Breast epithelium (tissue), 4 donors: ENCODE results near the gene FDXR. TPM values are rescaled to one million over a fixed set of nuclear protein-coding genes. Genes with fewer than 3 reads are reported as not detected.

Source experiments
- DNase-seq, 2 donors: peaks; one replicate each; pipeline ENCODE4 v3.0.0-alpha.2; 2019; ENCODE audit warnings: low spot score in 2 of 2
- H3K27ac ChIP-seq, 2 donors: fragments of 200-600 bp; sonication (generic) in 1 of 2; one replicate each; pipeline ENCODE4 v1.5.1; 2016 to 2019; ENCODE audit warnings: mild to moderate bottlenecking in 1 of 2
- H3K27me3 ChIP-seq, 2 donors: fragments of 200-600 bp; sonication (generic) in 1 of 2; one replicate each; pipeline versions ENCODE4 v1.5.1 to v1.6.0; 2017 to 2019; ENCODE audit warnings: control low read depth in 1 of 2, mild to moderate bottlenecking in 1 of 2
- H3K36me3 ChIP-seq: fragments of 200-600 bp; one replicate; pipeline ENCODE4 v1.5.1; 2019
- H3K4me1 ChIP-seq, 2 donors: fragments of 200-600 bp; sonication (generic); one replicate each; pipeline ENCODE4 v1.5.1; 2016 to 2019; ENCODE audit warnings: control low read depth in 1 of 2
- H3K4me3 ChIP-seq, 3 donors: fragments of 200-600 bp; sonication (generic); 1 replicate in 2 of 3; 2 replicates in 1 of 3; pipeline ENCODE4 v1.5.1; 2016 to 2019; ENCODE audit warnings: mild to moderate bottlenecking in 3 of 3, moderate library complexity in 2 of 3
- H3K9me3 ChIP-seq, 2 donors: fragments of 200-600 bp; sonication (generic) in 1 of 2; one replicate each; pipeline ENCODE4 v1.5.1; 2016 to 2019; ENCODE audit warnings: control low read depth in 1 of 2
- POLR2A ChIP-seq: fragments of 450-650 bp; IDR thresholded peaks from one replicate; pipeline ENCODE4 v1.6.1; 2016; ENCODE audit warnings: antibody characterized with exemption, mild to moderate bottlenecking, moderate library complexity
- POLR2AphosphoS5 ChIP-seq, 3 donors: sonication (generic); formaldehyde crosslinking; IDR thresholded peaks; one replicate each; pipeline ENCODE4 v1.6.1; 2017; ENCODE audit warnings: antibody characterized with exemption in 3 of 3
- intact Hi-C: fragments of 100-400 bp; cut with DNase I; formaldehyde crosslinking; loops from one replicate; pipeline ENCODE4 v1.15.1; 2023; ENCODE audit warnings: low total_unique reads
- total RNA-seq, 3 donors: library from RNA; depleted of rRNA; stranded (reverse); fragments of >200 nt; gene quantifications; one replicate each; pipeline ENCODE4 v1.1.0, GENCODE V29; 2016
- TF ChIP-seq, protein P1 (sequence below), 3 donors: fragments of 450-650 bp; IDR thresholded peaks; one replicate each; pipeline ENCODE4 v1.5.1; 2016 to 2017; ENCODE audit warnings: antibody characterized with exemption in 3 of 3, mild to moderate bottlenecking in 3 of 3, moderate library complexity in 3 of 3

FDXR gene
- total RNA-seq, 3 donors from 2014 or later = 7.3 to 9.3 (median 8.8) TPM

DNA sequence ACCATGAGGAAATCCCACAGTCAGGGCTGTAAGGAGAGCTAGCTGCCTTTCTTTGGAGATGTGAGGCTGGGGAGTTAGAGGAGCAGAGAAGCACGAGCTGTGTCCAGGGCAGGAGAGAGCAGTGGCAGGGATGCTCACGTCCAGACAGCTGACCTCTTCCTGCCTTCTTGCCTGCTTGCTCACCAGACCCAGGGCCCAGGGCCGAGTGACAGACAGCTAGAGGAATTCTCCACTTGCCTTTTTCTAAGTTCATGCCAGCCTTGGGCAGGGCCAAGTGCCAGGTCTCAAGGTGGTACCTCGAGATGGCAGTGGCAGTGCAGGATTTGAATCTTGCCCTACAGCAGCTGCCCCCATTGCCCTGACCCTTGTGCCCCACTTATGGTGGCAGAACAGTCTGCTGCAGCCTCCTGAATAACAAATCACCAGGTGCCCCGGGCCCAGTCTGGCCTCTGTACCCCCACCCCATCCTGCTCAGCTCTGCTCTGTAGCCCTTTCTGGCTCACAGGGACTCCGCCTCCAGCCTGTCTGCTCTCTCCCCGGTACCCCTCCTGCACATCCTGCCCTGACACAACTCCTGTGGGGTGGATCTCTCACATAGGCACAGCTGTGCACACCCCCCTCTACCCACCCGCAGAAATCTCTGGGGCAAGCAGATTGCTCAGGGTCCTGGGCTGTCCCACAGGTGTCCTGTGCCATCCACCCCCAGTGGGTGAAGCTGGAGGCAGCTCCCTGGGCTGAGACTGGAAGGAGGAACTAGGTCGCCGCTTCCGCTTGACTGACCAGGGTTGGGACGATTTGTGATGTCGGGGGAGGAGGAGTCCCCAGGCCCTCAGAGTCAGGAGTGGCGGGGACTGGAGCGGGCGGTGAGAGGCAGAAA, 39.1 kb downstream of the FDXR start:
- H3K27ac ChIP-seq = no peak overlapping the region
- DNase-seq = no peak
- H3K27me3 ChIP-seq = no peaks in the 10 kb centered on the region
- TF ChIP-seq POLR2AphosphoS5 (IDR thresholded peaks at IDR 0.05) = no peak
- TF ChIP-seq, protein P1, sequence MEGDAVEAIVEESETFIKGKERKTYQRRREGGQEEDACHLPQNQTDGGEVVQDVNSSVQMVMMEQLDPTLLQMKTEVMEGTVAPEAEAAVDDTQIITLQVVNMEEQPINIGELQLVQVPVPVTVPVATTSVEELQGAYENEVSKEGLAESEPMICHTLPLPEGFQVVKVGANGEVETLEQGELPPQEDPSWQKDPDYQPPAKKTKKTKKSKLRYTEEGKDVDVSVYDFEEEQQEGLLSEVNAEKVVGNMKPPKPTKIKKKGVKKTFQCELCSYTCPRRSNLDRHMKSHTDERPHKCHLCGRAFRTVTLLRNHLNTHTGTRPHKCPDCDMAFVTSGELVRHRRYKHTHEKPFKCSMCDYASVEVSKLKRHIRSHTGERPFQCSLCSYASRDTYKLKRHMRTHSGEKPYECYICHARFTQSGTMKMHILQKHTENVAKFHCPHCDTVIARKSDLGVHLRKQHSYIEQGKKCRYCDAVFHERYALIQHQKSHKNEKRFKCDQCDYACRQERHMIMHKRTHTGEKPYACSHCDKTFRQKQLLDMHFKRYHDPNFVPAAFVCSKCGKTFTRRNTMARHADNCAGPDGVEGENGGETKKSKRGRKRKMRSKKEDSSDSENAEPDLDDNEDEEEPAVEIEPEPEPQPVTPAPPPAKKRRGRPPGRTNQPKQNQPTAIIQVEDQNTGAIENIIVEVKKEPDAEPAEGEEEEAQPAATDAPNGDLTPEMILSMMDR (IDR thresholded peaks at IDR 0.05) = no peak
- no peak for TF ChIP-seq POLR2A
- H3K4me3 ChIP-seq = no peak overlapping the region
- intact Hi-C loops = no loop called here
- H3K4me1 ChIP-seq = no peaks in the 10 kb centered on the region
- no peaks in the 10 kb centered on the region for H3K36me3 ChIP-seq
- no peaks in the 10 kb centered on the region for H3K9me3 ChIP-seq

DNA sequence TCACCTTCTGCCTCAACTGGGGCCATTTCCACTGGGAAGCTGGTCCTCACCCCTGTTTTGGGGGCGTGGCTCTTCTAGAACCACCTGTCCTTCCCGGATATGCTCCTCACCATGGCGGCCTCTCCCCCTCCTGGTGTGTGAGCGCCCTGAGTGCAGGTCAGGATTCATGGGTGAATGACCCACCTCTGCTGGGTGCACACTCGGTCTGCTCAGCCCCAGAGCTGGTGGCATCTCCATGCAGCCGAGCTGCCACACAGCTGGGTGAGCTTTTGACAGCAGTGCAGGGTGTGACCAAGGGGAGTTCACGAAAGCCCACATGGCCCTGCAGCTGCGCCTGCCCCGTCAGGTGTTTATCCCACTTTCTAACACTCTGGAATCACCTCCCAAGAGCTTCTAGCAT, 40.4 kb downstream of the FDXR start:
- H3K4me3 ChIP-seq = no peak overlapping the region
- no peak overlapping the region for H3K27ac ChIP-seq
- TF ChIP-seq, protein P1 (IDR thresholded peaks at IDR 0.05) = no peak
- TF ChIP-seq POLR2AphosphoS5 (IDR thresholded peaks at IDR 0.05) (no peak), POLR2A (no peak)
- no peaks in the 10 kb centered on the region for H3K4me1 ChIP-seq
- intact Hi-C loops = no loop called here
- DNase-seq = no peak
- no peaks in the 10 kb centered on the region for H3K36me3 ChIP-seq
- no peaks in the 10 kb centered on the region for H3K9me3 ChIP-seq
- no peaks in the 10 kb centered on the region for H3K27me3 ChIP-seq

DNA sequence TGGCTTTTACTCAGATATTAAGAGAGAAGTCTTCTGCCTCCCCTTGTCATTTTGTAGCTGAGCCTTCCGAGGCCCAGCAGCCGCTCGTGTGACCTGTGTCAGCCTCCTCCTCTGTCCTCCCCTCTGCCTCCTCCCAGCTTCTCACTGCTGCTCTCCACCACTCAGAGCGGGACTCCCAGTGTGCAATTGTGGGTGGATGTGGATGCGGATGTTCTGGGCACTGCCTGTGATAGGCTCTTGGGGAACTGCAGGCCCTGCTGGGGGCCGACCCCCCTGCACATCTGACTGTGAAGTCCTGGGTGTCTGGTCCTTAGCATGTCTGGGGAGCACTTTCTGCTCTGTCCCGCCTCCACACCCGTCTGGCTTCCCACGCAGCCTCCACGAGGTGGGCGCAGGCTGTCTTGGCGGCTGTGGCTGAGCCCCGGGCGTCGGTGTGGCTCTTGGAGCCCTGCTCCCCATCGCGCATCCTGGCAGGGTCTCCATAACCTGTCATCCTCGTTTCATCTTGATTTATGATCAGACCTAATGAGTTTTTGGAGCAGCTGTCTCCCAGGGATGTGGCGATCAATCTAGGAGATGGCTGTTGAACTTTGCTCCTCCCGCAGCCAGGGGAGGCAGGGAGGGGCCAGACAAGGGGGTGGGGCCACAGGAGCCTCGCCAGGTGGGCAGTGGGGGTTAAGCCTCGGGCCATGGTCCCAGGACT, 41.2 kb downstream of the FDXR start:
- TF ChIP-seq POLR2A = no peak
- TF ChIP-seq, protein P1 (IDR thresholded peaks at IDR 0.05) = no peak
- intact Hi-C loops = no loop called here
- Histone ChIP-seq H3K9me3 (no peaks in the 10 kb centered on the region), H3K4me1 (no peaks in the 10 kb centered on the region), H3K27ac (no peak overlapping the region), H3K4me3 (no peak overlapping the region), H3K27me3 (no peaks in the 10 kb centered on the region), H3K36me3 (no peaks in the 10 kb centered on the region)
- DNase-seq = no peak

DNA sequence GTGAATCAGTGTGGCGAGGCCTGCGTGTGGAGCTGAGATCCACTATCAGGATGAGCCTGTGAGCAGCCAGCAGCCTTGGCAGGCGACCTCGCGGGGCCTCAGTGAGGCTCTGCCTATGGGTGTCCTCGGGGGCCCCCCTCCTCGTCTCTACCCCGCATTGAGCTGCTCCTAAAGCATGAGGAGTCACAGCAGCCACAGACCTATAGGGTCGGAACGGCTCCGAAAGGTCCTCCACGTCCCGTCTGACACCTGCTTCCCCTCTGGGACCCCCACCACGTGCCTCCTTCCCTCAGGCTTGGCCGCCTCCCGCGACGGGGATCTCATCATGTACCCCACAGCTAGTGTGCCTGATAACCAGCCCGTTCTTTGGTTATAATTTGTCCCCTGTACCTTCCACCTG, 41.9 kb downstream of the FDXR start:
- Histone ChIP-seq H3K36me3 (no peaks in the 10 kb centered on the region), H3K9me3 (no peaks in the 10 kb centered on the region), H3K4me1 (no peaks in the 10 kb centered on the region), H3K4me3 (no peak overlapping the region), H3K27me3 (no peaks in the 10 kb centered on the region), H3K27ac (no peak overlapping the region)
- intact Hi-C loops = loop anchor here (1.0 kb wide), 1 partner anchor 34 kb away; no protein-coding TSS in a partner anchor
- TF ChIP-seq, protein P1 (IDR thresholded peaks at IDR 0.05) = no peak
- TF ChIP-seq POLR2AphosphoS5 (IDR thresholded peaks at IDR 0.05) (no peak), POLR2A (no peak)
- DNase-seq = no peak

DNA sequence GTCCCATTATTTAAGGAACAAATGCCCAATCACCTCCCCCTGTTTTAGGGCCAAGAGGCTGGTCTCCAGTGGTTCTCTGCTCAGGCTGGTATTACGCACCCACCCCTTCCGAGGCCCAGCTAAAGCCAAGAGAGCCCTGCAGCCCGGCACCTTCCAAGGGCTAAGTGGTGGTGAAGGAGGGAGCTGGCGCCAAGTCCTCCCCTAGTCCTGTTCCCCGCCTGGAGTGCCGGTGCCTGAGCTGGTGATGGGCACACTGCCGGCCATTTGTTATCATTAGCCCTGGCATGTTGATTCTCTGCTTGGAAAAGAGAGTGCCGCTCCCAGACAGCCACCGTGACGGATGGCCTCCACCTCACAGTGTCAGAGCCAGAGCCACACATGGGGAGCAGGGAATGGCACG, 45.0 kb downstream of the FDXR start:
- intact Hi-C loops = no loop called here
- Histone ChIP-seq H3K4me3 (no peak overlapping the region), H3K27me3 (no peaks in the 10 kb centered on the region), H3K27ac (no peak overlapping the region), H3K36me3 (no peaks in the 10 kb centered on the region), H3K4me1 (no peaks in the 10 kb centered on the region), H3K9me3 (no peaks in the 10 kb centered on the region)
- DNase-seq = no peak
- TF ChIP-seq, protein P1 (IDR thresholded peaks at IDR 0.05) = no peak
- no peak for TF ChIP-seq POLR2A
- no peak for TF ChIP-seq POLR2AphosphoS5 (IDR thresholded peaks at IDR 0.05)
